PFSK-1 (cell line): ENCODE results near the gene IL10.

ENCODE experiments used
- FOXP2 ChIP-seq: optimal IDR thresholded peaks from 2 replicates; pipeline ENCODE3; 2011; ENCODE audit warnings: borderline replicate concordance, control low read depth, inconsistent platforms; ENCODE audit not compliant: insufficient read depth; ENCODE audit errors: extremely low read length, extremely low read depth
- POLR2AphosphoS5 ChIP-seq: IDR thresholded peaks from 2 replicates; pipeline ENCODE4 v1.6.1; 2012; ENCODE audit warnings: low read depth, mild to moderate bottlenecking, control low read depth, low read length, moderate library complexity
- SIN3A ChIP-seq: IDR thresholded peaks from 2 replicates; pipeline ENCODE4 v1.6.1; 2012; ENCODE audit warnings: mild to moderate bottlenecking, low read length, moderate library complexity, borderline replicate concordance; ENCODE audit not compliant: insufficient read depth
- TAF1 ChIP-seq: IDR thresholded peaks from 2 replicates; pipeline ENCODE4 v1.6.1; 2012; ENCODE audit warnings: low read length, control low read depth, borderline replicate concordance; ENCODE audit not compliant: insufficient read depth
- TF ChIP-seq, protein P1 (sequence below), 2 experiments: IDR thresholded peaks; 2 replicates each; pipeline versions ENCODE4 v1.6.1 to v1.8.0; 2011 to 2012; ENCODE audit warnings: low read depth in 2 of 2, low read length in 2 of 2, control low read depth in 1 of 2, inconsistent platforms in 1 of 2, mild to moderate bottlenecking in 1 of 2, moderate library complexity in 1 of 2; ENCODE audit not compliant: insufficient read depth in 1 of 2

IL10 gene

DNA sequence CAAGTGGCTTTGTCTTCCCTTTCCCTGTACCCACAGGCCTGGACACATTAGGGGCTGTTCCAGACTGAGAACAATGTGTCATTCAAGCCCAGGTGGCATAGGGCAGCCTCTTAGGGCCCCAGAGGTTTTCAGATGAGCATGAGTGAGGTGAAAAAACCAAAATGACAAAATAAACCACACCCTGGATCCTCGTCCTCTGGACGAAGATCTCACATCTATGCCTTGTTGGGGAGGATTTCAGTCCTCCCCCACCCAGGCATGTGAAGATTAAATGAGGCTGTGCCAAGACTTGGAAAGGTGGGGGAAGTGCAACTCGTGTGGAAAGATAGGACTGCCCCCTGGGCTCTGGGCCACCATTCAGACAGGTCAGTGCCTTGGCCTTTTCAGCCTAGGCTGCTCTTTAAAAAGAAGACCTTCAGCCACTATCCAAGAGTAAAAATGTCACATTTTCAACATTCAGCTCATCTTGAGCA, 34.5 kb downstream of the IL10 start:
- TF ChIP-seq POLR2AphosphoS5 = no peak
- TF ChIP-seq, protein P1, sequence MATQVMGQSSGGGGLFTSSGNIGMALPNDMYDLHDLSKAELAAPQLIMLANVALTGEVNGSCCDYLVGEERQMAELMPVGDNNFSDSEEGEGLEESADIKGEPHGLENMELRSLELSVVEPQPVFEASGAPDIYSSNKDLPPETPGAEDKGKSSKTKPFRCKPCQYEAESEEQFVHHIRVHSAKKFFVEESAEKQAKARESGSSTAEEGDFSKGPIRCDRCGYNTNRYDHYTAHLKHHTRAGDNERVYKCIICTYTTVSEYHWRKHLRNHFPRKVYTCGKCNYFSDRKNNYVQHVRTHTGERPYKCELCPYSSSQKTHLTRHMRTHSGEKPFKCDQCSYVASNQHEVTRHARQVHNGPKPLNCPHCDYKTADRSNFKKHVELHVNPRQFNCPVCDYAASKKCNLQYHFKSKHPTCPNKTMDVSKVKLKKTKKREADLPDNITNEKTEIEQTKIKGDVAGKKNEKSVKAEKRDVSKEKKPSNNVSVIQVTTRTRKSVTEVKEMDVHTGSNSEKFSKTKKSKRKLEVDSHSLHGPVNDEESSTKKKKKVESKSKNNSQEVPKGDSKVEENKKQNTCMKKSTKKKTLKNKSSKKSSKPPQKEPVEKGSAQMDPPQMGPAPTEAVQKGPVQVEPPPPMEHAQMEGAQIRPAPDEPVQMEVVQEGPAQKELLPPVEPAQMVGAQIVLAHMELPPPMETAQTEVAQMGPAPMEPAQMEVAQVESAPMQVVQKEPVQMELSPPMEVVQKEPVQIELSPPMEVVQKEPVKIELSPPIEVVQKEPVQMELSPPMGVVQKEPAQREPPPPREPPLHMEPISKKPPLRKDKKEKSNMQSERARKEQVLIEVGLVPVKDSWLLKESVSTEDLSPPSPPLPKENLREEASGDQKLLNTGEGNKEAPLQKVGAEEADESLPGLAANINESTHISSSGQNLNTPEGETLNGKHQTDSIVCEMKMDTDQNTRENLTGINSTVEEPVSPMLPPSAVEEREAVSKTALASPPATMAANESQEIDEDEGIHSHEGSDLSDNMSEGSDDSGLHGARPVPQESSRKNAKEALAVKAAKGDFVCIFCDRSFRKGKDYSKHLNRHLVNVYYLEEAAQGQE (IDR thresholded peaks at IDR 0.05; ENCODE audit: insufficient read depth in 1 of 2, low read depth in 2 of 2, low read length in 2 of 2) = no peak

DNA sequence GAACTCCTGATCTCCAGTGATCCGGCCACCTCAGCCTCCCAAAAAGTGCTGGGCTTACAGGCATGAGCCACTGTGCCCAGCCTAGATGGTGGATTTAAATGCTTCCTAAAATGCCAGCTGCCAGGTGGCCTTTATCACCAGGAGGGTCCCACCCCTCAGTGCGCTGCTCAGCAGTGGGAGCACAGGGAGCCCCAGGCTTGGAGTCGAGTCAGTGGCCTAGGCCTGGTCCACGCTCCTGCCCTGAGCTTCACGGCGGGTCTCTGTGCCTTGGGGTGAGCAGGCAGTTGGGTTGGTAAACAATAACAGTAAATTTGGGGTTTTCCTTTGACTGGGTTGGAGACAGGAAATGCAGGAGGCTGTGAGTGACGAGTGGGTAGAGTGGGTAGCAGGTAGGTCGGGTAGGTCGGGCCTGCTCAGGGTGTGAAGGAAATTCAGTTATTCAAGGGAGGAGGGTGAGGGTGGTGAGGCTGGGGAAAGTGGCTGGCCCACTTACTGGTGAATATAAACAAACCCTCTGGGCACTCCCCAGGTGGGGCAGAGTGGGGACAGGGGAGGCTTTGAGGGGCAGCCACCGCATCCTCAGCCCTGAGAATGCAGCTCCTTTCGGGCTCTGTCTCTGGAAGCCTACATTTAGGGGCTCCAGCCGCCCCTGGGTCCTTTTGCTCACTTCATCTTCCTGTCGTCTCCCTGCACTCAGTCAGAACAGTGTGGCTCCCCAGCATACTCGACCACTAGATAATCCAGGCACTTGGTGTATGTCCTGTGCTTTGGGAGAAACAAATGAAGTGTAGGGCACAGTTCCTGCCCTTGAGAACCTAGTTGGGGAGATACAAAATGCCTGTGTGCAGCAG, 35.2 kb downstream of the IL10 start:
- TF ChIP-seq POLR2AphosphoS5 = no peak
- no peak for TF ChIP-seq FOXP2
- no peak for TF ChIP-seq TAF1
- TF ChIP-seq SIN3A = no peak
- TF ChIP-seq, protein P1 (IDR thresholded peaks at IDR 0.05; ENCODE audit: insufficient read depth in 1 of 2, low read depth in 2 of 2, low read length in 2 of 2) = no peak

DNA sequence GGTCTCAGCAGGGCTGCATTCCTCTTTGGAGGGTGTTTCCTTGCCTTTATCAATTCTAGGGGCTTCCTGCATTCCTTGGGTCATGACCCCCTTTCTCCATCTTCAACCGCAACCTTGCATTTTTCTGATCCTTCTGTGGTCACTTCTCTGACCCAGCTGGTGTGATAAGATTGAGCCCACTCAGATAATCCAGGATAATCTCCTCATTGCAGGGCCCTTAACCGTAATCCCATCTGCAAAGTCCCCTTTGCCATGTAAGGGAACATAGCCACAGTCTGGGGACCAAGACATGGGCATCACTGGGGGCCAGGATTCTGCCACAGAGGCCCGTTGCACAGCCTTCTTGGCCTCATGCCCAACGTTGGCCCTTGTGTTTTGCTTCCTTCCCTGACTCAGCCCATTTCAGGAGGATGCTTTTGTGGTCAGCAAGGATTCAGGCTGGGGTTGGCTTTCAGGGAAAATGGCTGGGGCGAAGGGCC, 36.7 kb downstream of the IL10 start:
- TF ChIP-seq SIN3A (no peak), TAF1 (no peak), POLR2AphosphoS5 (no peak), FOXP2 (no peak)
- TF ChIP-seq, protein P1 (IDR thresholded peaks at IDR 0.05; ENCODE audit: insufficient read depth in 1 of 2, low read depth in 2 of 2, low read length in 2 of 2) = no peak

DNA sequence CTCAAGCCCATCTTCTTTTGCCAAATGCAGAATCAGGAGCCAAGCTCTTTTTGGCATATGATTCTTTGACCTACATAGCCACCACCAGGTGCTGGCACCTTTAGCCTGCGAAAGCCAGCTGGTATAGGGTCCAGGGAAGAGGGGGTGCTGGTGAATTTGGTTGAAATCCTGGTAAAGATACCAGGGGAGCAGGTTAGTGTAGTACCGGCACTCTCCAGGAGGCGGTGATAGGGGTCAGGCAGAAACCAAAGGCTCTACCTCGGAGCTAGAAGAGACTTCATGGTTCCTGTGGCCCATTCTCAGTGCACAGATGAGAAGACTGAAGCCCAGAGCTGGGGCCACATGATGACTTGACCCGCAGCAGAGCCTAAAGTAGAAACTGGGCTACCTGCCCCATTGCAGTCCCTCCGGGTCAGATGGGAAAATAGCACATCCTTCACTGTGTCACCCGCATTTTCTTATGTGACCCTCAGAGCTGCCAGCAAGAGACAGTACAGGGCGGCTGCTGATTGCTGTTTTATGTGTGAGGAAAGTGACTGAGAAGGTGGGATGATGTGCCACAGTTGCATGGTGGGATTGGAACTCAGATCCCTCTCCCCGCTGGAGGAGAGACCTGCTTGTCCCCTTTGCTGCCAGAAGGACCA, 37.7 kb downstream of the IL10 start:
- TF ChIP-seq, protein P1 (IDR thresholded peaks at IDR 0.05; ENCODE audit: insufficient read depth in 1 of 2, low read depth in 2 of 2, low read length in 2 of 2) = no peak
- TF ChIP-seq TAF1 (no peak), FOXP2 (no peak), SIN3A (no peak), POLR2AphosphoS5 (no peak)
